NB4 (cell line): ENCODE measurements around the gene TRRAP.

Source experiments
- MYC ChIP-seq: IDR thresholded peaks from 2 replicates; pipeline ENCODE4 v1.6.1; 2011; ENCODE audit warnings: low read depth, low read length
- POLR2A ChIP-seq: IDR thresholded peaks from 2 replicates; pipeline ENCODE4 v1.6.1; 2011; ENCODE audit warnings: mild to moderate bottlenecking; ENCODE audit not compliant: insufficient read length; ENCODE audit errors: extremely low read depth
- TF ChIP-seq, protein P1 (sequence below): IDR thresholded peaks from one replicate; pipeline ENCODE4 v1.5.1; 2012; ENCODE audit warnings: low read depth, low read length
- TF ChIP-seq, protein P2 (sequence below): IDR thresholded peaks from 2 replicates; pipeline ENCODE4 v1.6.1; 2011; ENCODE audit warnings: low read depth, low read length

DNA sequence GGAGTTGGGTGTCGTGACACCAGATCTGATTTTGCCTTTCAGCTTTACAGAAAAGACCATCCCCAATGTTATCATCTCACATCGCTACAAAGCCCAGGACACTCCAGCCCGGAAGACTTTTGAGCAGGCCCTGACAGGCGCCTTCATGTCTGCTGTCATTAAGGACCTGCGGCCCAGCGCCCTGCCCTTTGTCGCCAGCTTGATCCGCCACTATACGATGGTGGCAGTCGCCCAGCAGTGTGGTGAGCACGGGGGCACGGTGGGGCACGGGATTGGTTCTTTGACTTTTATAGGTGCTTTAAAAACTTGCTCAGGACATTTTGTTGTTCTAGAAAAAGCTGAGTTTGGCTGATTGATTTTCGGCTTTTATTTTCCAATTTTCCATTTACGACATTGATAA, 48.8 kb downstream of the TRRAP start:
- TF ChIP-seq POLR2A: no peak
- TF ChIP-seq, protein P1, sequence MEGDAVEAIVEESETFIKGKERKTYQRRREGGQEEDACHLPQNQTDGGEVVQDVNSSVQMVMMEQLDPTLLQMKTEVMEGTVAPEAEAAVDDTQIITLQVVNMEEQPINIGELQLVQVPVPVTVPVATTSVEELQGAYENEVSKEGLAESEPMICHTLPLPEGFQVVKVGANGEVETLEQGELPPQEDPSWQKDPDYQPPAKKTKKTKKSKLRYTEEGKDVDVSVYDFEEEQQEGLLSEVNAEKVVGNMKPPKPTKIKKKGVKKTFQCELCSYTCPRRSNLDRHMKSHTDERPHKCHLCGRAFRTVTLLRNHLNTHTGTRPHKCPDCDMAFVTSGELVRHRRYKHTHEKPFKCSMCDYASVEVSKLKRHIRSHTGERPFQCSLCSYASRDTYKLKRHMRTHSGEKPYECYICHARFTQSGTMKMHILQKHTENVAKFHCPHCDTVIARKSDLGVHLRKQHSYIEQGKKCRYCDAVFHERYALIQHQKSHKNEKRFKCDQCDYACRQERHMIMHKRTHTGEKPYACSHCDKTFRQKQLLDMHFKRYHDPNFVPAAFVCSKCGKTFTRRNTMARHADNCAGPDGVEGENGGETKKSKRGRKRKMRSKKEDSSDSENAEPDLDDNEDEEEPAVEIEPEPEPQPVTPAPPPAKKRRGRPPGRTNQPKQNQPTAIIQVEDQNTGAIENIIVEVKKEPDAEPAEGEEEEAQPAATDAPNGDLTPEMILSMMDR: no peak
- no peak for TF ChIP-seq MYC
- TF ChIP-seq, protein P2, sequence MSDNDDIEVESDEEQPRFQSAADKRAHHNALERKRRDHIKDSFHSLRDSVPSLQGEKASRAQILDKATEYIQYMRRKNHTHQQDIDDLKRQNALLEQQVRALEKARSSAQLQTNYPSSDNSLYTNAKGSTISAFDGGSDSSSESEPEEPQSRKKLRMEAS: no peak
